ENCODE data around the gene TIE1.

Gene TIE1

DNA sequence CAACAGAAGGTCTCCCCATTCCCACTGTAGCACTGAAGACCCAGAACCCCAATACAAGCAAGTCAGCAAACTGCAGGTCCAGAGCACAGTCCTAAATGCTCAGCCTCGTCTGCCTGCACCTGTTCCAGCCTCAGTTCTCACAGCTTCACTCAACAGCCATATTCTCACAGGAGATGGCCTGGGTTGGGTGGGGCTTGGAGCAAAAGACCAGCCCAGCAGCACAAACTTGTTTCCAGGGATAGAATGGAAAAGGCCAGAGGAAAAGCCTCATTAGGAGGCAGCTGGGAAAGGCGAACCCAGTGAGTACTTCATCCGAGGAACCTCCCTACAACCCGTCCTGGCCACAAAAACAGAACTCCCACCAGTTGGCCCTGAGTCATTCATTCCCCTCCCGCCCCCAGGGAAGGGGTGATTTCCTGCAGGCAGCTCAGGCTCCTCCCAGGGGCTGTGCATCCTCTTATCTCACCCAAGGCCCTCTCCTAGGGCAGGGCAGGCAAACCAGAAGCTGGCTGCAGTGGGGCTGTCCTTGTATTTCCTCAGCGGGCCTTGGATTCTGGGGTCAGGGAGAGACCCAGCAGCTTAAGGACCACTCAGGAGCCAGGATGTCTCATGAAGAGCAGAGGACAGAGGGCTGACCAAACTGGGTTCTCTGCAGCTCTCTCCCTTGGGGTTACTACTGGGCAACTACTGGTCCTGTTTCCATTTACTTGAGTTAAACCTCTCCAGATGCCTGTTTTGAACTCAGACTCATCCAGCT is 29.4 kb downstream of the TIE1 start:
- no peaks in the 10 kb centered on the region for H4K20me1 ChIP-seq (ENCODE audit: insufficient read depth, low read length)
- no peaks in the 10 kb centered on the region for H3K79me2 ChIP-seq (ENCODE audit: low read length)
- no peaks in the 10 kb centered on the region for H3K27me3 ChIP-seq (ENCODE audit: low read depth, low read length)
- no peak overlapping the region for H3K4me3 ChIP-seq (ENCODE audit: low read length)
- H2AFZ ChIP-seq (ENCODE audit: low read depth, low read length): no peak overlapping the region
- no peak overlapping the region for H3K4me2 ChIP-seq (ENCODE audit: low read length)
- H3K9ac ChIP-seq (ENCODE audit: low read length): no peak overlapping the region
- no peaks in the 10 kb centered on the region for H3K4me1 ChIP-seq (ENCODE audit: low read length)
- H3K27ac ChIP-seq (ENCODE audit: low read length): no peak overlapping the region
- 0 out of 2 replicates have a peak, but pooled peaks cover 3% of the 10 kb centered on the region for H3K9me3 ChIP-seq (ENCODE audit: insufficient read depth, low read length)
- TF ChIP-seq, protein P1, sequence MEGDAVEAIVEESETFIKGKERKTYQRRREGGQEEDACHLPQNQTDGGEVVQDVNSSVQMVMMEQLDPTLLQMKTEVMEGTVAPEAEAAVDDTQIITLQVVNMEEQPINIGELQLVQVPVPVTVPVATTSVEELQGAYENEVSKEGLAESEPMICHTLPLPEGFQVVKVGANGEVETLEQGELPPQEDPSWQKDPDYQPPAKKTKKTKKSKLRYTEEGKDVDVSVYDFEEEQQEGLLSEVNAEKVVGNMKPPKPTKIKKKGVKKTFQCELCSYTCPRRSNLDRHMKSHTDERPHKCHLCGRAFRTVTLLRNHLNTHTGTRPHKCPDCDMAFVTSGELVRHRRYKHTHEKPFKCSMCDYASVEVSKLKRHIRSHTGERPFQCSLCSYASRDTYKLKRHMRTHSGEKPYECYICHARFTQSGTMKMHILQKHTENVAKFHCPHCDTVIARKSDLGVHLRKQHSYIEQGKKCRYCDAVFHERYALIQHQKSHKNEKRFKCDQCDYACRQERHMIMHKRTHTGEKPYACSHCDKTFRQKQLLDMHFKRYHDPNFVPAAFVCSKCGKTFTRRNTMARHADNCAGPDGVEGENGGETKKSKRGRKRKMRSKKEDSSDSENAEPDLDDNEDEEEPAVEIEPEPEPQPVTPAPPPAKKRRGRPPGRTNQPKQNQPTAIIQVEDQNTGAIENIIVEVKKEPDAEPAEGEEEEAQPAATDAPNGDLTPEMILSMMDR (IDR thresholded peaks at IDR 0.05; ENCODE audit: low read depth, low read length): no peak
- TF ChIP-seq EZH2phosphoT487 (IDR thresholded peaks at IDR 0.05; ENCODE audit: low read depth): no peak
- H3K36me3 ChIP-seq (replicated peaks; ENCODE audit: low read depth, low read length): no peaks in the 10 kb centered on the region

DNA sequence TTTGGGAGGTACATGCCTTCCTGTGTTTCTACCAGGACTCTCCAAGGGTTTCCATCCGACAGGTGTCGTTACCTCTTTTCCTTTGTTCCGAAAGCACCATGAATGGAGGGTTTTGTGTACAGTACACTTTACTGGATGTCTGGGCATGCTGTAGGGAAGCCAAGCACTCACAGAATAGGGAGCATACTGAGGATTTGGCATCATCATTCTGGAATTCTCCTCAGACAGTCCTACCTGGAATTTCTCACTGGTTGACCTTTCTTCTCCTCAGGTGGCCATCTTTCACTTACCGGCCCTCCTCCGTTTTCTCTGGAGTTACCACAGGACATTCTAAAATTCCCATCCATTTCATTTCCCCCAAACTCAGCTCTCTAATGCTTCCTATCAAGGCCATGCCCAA is 30.9 kb downstream of the TIE1 start:
- no peaks in the 10 kb centered on the region for H4K20me1 ChIP-seq (ENCODE audit: insufficient read depth, low read length)
- no peak overlapping the region for H3K27ac ChIP-seq (ENCODE audit: low read length)
- no peak overlapping the region for H2AFZ ChIP-seq (ENCODE audit: low read depth, low read length)
- no peaks in the 10 kb centered on the region for H3K36me3 ChIP-seq (replicated peaks; ENCODE audit: low read depth, low read length)
- no peaks in the 10 kb centered on the region for H3K27me3 ChIP-seq (ENCODE audit: low read depth, low read length)
- no peaks in the 10 kb centered on the region for H3K79me2 ChIP-seq (ENCODE audit: low read length)
- H3K9me3 ChIP-seq (ENCODE audit: insufficient read depth, low read length): no peaks in the 10 kb centered on the region
- H3K4me1 ChIP-seq (ENCODE audit: low read length): no peaks in the 10 kb centered on the region
- H3K9ac ChIP-seq (ENCODE audit: low read length): no peak overlapping the region
- H3K4me2 ChIP-seq (ENCODE audit: low read length): no peak overlapping the region
- TF ChIP-seq EZH2phosphoT487 (IDR thresholded peaks at IDR 0.05; ENCODE audit: low read depth): no peak
- TF ChIP-seq, protein P1 (IDR thresholded peaks at IDR 0.05; ENCODE audit: low read depth, low read length): no peak
- H3K4me3 ChIP-seq (ENCODE audit: low read length): no peak overlapping the region

GRCh38 chr1:43334453-43335205 is 33.8 kb downstream of the TIE1 start:
- Histone ChIP-seq H3K36me3 (replicated peaks; ENCODE audit: low read depth, low read length) (no peaks in the 10 kb centered on the region), H3K27ac (ENCODE audit: low read length) (no peak overlapping the region), H2AFZ (ENCODE audit: low read depth, low read length) (no peak overlapping the region), H3K27me3 (ENCODE audit: low read depth, low read length) (no peaks in the 10 kb centered on the region), H3K4me1 (ENCODE audit: low read length) (no peaks in the 10 kb centered on the region), H4K20me1 (ENCODE audit: insufficient read depth, low read length) (no peaks in the 10 kb centered on the region), H3K9me3 (ENCODE audit: insufficient read depth, low read length) (no peaks in the 10 kb centered on the region), H3K9ac (ENCODE audit: low read length) (no peak overlapping the region), H3K79me2 (ENCODE audit: low read length) (no peaks in the 10 kb centered on the region), H3K4me2 (ENCODE audit: low read length) (no peak overlapping the region), H3K4me3 (ENCODE audit: low read length) (no peak overlapping the region)
- TF ChIP-seq EZH2phosphoT487 (IDR thresholded peaks at IDR 0.05; ENCODE audit: low read depth): no peak
- TF ChIP-seq, protein P1 (IDR thresholded peaks at IDR 0.05; ENCODE audit: low read depth, low read length): no peak

GRCh38 chr1:43337588-43337987 is 36.8 kb downstream of the TIE1 start, which contains the start of gene MPL:
Gene MPL (plus strand): TSS chr1:43337818. CDS start chr1:43337849, 31 bp downstream.
- H3K4me2 ChIP-seq (ENCODE audit: low read length): no peak within 1 kb of the TSS

More at GRCh38 chr1:43337588-43337987, 36.8 kb downstream of the TIE1 start, which contains the start of gene MPL:
- no peaks in the 10 kb centered on the region for H3K9me3 ChIP-seq (ENCODE audit: insufficient read depth, low read length)
- no peak within 1 kb of the TSS for H3K9ac ChIP-seq (ENCODE audit: low read length)
- no peaks in the 10 kb centered on the region for H3K27me3 ChIP-seq (ENCODE audit: low read depth, low read length)
- H4K20me1 ChIP-seq (ENCODE audit: insufficient read depth, low read length): no peaks in the 10 kb centered on the region
- no peak within 1 kb of the TSS for H2AFZ ChIP-seq (ENCODE audit: low read depth, low read length)
- H3K36me3 ChIP-seq (replicated peaks; ENCODE audit: low read depth, low read length): no peaks in the 10 kb centered on the region
- no peak within 1 kb of the TSS for H3K4me3 ChIP-seq (ENCODE audit: low read length)
- no peak within 1 kb of the TSS for H3K27ac ChIP-seq (ENCODE audit: low read length)
- H3K79me2 ChIP-seq (ENCODE audit: low read length): no peaks in the 10 kb centered on the region
- TF ChIP-seq, protein P1 (IDR thresholded peaks at IDR 0.05; ENCODE audit: low read depth, low read length): no peak
- H3K4me1 ChIP-seq (ENCODE audit: low read length): no peaks in the 10 kb centered on the region

All from OCI-LY3 (cell line).